SJSA1 (cell line): Measurements from ENCODE around the gene PAXIP1. TPM values are rescaled to one million over a fixed set of nuclear protein-coding genes. Genes with fewer than 3 reads are reported as not detected.

ENCODE experiments used
- DNase-seq, 2 experiments: peaks; one replicate each; pipeline ENCODE4 v3.0.0-alpha.2; 2015 to 2020; ENCODE audit warnings: low spot score in 2 of 2, low read depth in 1 of 2
- H3K27ac ChIP-seq: fragments of 250-450 bp; sonication (Bioruptor Pico); 2 replicates; pipeline ENCODE4 v1.5.1; 2020; ENCODE audit warnings: mild to moderate bottlenecking, moderate library complexity
- H3K27me3 ChIP-seq: fragments of 250-450 bp; sonication (Bioruptor Pico); replicated peaks from 2 replicates; pipeline ENCODE4 v1.5.1; 2020; ENCODE audit warnings: mild to moderate bottlenecking, moderate library complexity
- H3K36me3 ChIP-seq: fragments of 250-450 bp; sonication (Bioruptor Pico); 2 replicates; pipeline ENCODE4 v1.5.1; 2020; ENCODE audit warnings: mild to moderate bottlenecking
- H3K4me1 ChIP-seq: fragments of 250-450 bp; sonication (Bioruptor Pico); replicated peaks from 2 replicates; pipeline ENCODE4 v1.6.1; 2021; ENCODE audit warnings: mild to moderate bottlenecking
- H3K4me3 ChIP-seq: fragments of 250-450 bp; sonication (Bioruptor Pico); 2 replicates; pipeline ENCODE4 v1.5.1; 2020; ENCODE audit warnings: mild to moderate bottlenecking
- H3K9me3 ChIP-seq: fragments of 250-450 bp; sonication (Bioruptor Pico); replicated peaks from 2 replicates; pipeline ENCODE4 v1.5.1; 2020; ENCODE audit warnings: mild to moderate bottlenecking
- total RNA-seq: library from RNA; depleted of rRNA; stranded (reverse); fragments of >200 nt; shearing (Covaris generic); gene quantifications from 2 replicates; pipeline ENCODE4 v1.2.3, GENCODE V29; 2014

Gene PAXIP1
- total RNA-seq, 1 experiment from 2014 or later = 12.7 TPM

GRCh38 chr7:154918741-154919140 lies 84.2 kb downstream of the PAXIP1 start:
- no peaks in the 10 kb centered on the region; the same call in 1 of the 2 replicates for H3K27me3 ChIP-seq
- no peak overlapping the region for H3K27ac ChIP-seq
- peak in 1 of 2 experiments; percentile 9 for DNase-seq
- no peaks in the 10 kb centered on the region for H3K4me1 ChIP-seq
- no peaks in the 10 kb centered on the region for H3K9me3 ChIP-seq
- H3K36me3 ChIP-seq = no peaks in the 10 kb centered on the region
- no peak overlapping the region for H3K4me3 ChIP-seq

GRCh38 chr7:154918266-154918665 lies 84.7 kb downstream of the PAXIP1 start:
- no peaks in the 10 kb centered on the region; the same call in 1 of the 2 replicates for H3K27me3 ChIP-seq
- H3K4me1 ChIP-seq = no peaks in the 10 kb centered on the region; the same call in 1 of the 2 replicates
- H3K4me3 ChIP-seq = no peak overlapping the region
- no peak for DNase-seq
- no peaks in the 10 kb centered on the region for H3K9me3 ChIP-seq
- H3K27ac ChIP-seq = no peak overlapping the region
- no peaks in the 10 kb centered on the region for H3K36me3 ChIP-seq

GRCh38 chr7:154917808-154918160 lies 85.1 kb downstream of the PAXIP1 start:
- Histone ChIP-seq H3K27ac (no peak overlapping the region), H3K4me3 (no peak overlapping the region), H3K27me3 (no peaks in the 10 kb centered on the region; the same call in 1 of the 2 replicates), H3K36me3 (no peaks in the 10 kb centered on the region), H3K9me3 (no peaks in the 10 kb centered on the region), H3K4me1 (no peaks in the 10 kb centered on the region; the same call in 1 of the 2 replicates)
- no peak for DNase-seq

- Histone ChIP-seq H3K36me3 (no peaks in the 10 kb centered on the region), H3K4me3 (no peak overlapping the region), H3K27ac (no peak overlapping the region), H3K27me3 (no peaks in the 10 kb centered on the region; the same call in 1 of the 2 replicates), H3K9me3 (no peaks in the 10 kb centered on the region), H3K4me1 (no peaks in the 10 kb centered on the region; the same call in 1 of the 2 replicates)
- no peak for DNase-seq
Measured at GRCh38 chr7:154916856-154917807, 85.8 kb downstream of the PAXIP1 start.

GRCh38 chr7:154916381-154916780 lies 86.5 kb downstream of the PAXIP1 start:
- Histone ChIP-seq H3K4me3 (no peak overlapping the region), H3K4me1 (no peaks in the 10 kb centered on the region; the same call in 1 of the 2 replicates), H3K9me3 (no peaks in the 10 kb centered on the region), H3K36me3 (no peaks in the 10 kb centered on the region), H3K27me3 (no peaks in the 10 kb centered on the region; the same call in 1 of the 2 replicates), H3K27ac (no peak overlapping the region)
- no peak for DNase-seq

GRCh38 chr7:154915600-154915999 lies 87.3 kb downstream of the PAXIP1 start:
- Histone ChIP-seq H3K4me1 (no peaks in the 10 kb centered on the region; the same call in 1 of the 2 replicates), H3K36me3 (no peaks in the 10 kb centered on the region), H3K9me3 (0 out of 2 replicates have a peak, but pooled peaks cover 2% of the 10 kb centered on the region), H3K27ac (no peak overlapping the region), H3K27me3 (no peaks in the 10 kb centered on the region; the same call in 1 of the 2 replicates), H3K4me3 (no peak overlapping the region)
- DNase-seq = no peak

- DNase-seq = no peak
- no peaks in the 10 kb centered on the region for H3K36me3 ChIP-seq
- no peaks in the 10 kb centered on the region; the same call in 1 of the 2 replicates for H3K4me1 ChIP-seq
- H3K27ac ChIP-seq = no peak overlapping the region
- H3K9me3 ChIP-seq = 0 out of 2 replicates have a peak, but pooled peaks cover 2% of the 10 kb centered on the region
- no peaks in the 10 kb centered on the region for H3K27me3 ChIP-seq
- no peak overlapping the region for H3K4me3 ChIP-seq
Measured at GRCh38 chr7:154914996-154915380, 87.9 kb downstream of the PAXIP1 start.

GRCh38 chr7:154914308-154914995 lies 88.5 kb downstream of the PAXIP1 start:
- Histone ChIP-seq H3K27ac (no peak overlapping the region), H3K36me3 (no peaks in the 10 kb centered on the region), H3K9me3 (0 out of 2 replicates have a peak, but pooled peaks cover 2% of the 10 kb centered on the region), H3K27me3 (no peaks in the 10 kb centered on the region), H3K4me3 (no peak overlapping the region), H3K4me1 (no peaks in the 10 kb centered on the region; the same call in 1 of the 2 replicates)
- DNase-seq = no peak

GRCh38 chr7:154913638-154914307 lies 89.2 kb downstream of the PAXIP1 start:
- Histone ChIP-seq H3K27ac (no peak overlapping the region), H3K27me3 (no peaks in the 10 kb centered on the region), H3K36me3 (no peaks in the 10 kb centered on the region), H3K4me3 (no peak overlapping the region), H3K4me1 (no peaks in the 10 kb centered on the region; the same call in 1 of the 2 replicates), H3K9me3 (0 out of 2 replicates have a peak, but pooled peaks cover 2% of the 10 kb centered on the region)
- peak; percentile 45 to 75 for DNase-seq

GRCh38 chr7:154912871-154913637 lies 89.9 kb downstream of the PAXIP1 start:
- H3K4me1 ChIP-seq = no peaks in the 10 kb centered on the region; the same call in 1 of the 2 replicates
- DNase-seq = peak in 1 of 2 experiments; percentile 2

GRCh38 chr7:154911862-154912455 lies 91.0 kb downstream of the PAXIP1 start:
- Histone ChIP-seq H3K4me1 (no peaks in the 10 kb centered on the region; the same call in 1 of the 2 replicates), H3K27me3 (no peaks in the 10 kb centered on the region), H3K9me3 (0 out of 2 replicates have a peak, but pooled peaks cover 2% of the 10 kb centered on the region), H3K4me3 (no peak overlapping the region), H3K36me3 (no peaks in the 10 kb centered on the region), H3K27ac (no peak overlapping the region)
- no peak for DNase-seq

More at GRCh38 chr7:154912871-154913637, 89.9 kb downstream of the PAXIP1 start:
- H3K36me3 ChIP-seq = no peaks in the 10 kb centered on the region
- H3K27me3 ChIP-seq = no peaks in the 10 kb centered on the region
- H3K27ac ChIP-seq = no peak overlapping the region
- H3K4me3 ChIP-seq = no peak overlapping the region
- H3K9me3 ChIP-seq = 0 out of 2 replicates have a peak, but pooled peaks cover 2% of the 10 kb centered on the region

GRCh38 chr7:154911411-154911810 lies 91.5 kb downstream of the PAXIP1 start:
- DNase-seq = no peak
- H3K4me3 ChIP-seq = no peak overlapping the region
- H3K27me3 ChIP-seq = no peaks in the 10 kb centered on the region

More at GRCh38 chr7:154911411-154911810, 91.5 kb downstream of the PAXIP1 start:
- H3K4me1 ChIP-seq = no peaks in the 10 kb centered on the region; the same call in 1 of the 2 replicates
- no peaks in the 10 kb centered on the region for H3K36me3 ChIP-seq
- 0 out of 2 replicates have a peak, but pooled peaks cover 2% of the 10 kb centered on the region for H3K9me3 ChIP-seq
- no peak overlapping the region for H3K27ac ChIP-seq
